CD4-positive, alpha-beta T cell (primary cell): ENCODE results near the gene TMEM204. TPM values are rescaled to one million over a fixed set of nuclear protein-coding genes. Genes with fewer than 3 reads are reported as not detected.

Source experiments
- ATAC-seq: fragments of 200-7000 bp; cut with Tn5 transposase; one replicate; pipeline ENCODE4 v1.10.0; 2022; ENCODE audit warnings: mild to moderate bottlenecking; ENCODE audit not compliant: poor library complexity
- CTCF ChIA-PET: fragments of 350-600 bp; sonication (Branson Sonifier 250); formaldehyde crosslinking; loops from one replicate; lab custom pipeline; 2021; ENCODE audit warnings: antibody characterized with exemption, inconsistent platforms; lab: Charles Lee
- POLR2A ChIA-PET: fragments of 350-600 bp; sonication (Branson Sonifier 250); formaldehyde crosslinking; loops from one replicate; lab custom pipeline; 2021; ENCODE audit warnings: antibody characterized with exemption, inconsistent platforms; lab: Charles Lee
- DNase-seq, 14 experiments: peaks; one replicate each; pipeline ENCODE4 v3.0.0-alpha.2; 2013 to 2020; ENCODE audit warnings: mixed read lengths in 2 of 14
- H3K27ac ChIP-seq, 2 donors: one replicate each; pipeline versions ENCODE4 v1.5.1 to v1.7.0; 2013; ENCODE audit warnings: low read length in 2 of 2, low read depth in 1 of 2, mild to moderate bottlenecking in 1 of 2
- H3K27me3 ChIP-seq, 2 experiments: 1 replicate in 1 of 2; 2 replicates in 1 of 2; pipeline versions ENCODE4 v1.6.1 to v1.7.0; 2013; ENCODE audit warnings: low read length in 2 of 2, control low read depth in 1 of 2, mild to moderate bottlenecking in 1 of 2, moderate library complexity in 1 of 2; ENCODE audit not compliant: insufficient read depth in 2 of 2, control insufficient read depth in 1 of 2
- H3K36me3 ChIP-seq: one replicate; pipeline ENCODE4 v1.6.1; 2013; ENCODE audit warnings: low read length, control low read depth; ENCODE audit not compliant: insufficient read depth
- H3K4me1 ChIP-seq: one replicate; pipeline ENCODE4 v1.6.1; 2013; ENCODE audit warnings: low read length, control low read depth; ENCODE audit not compliant: insufficient read depth
- H3K4me3 ChIP-seq: one replicate; pipeline ENCODE4 v1.5.1; 2013; ENCODE audit warnings: mild to moderate bottlenecking, low read length, moderate library complexity
- H3K9me3 ChIP-seq, 2 experiments: 1 replicate in 1 of 2; 2 replicates in 1 of 2; pipeline versions ENCODE4 v1.6.1 to v1.7.0; 2013; ENCODE audit warnings: low read length in 2 of 2, mild to moderate bottlenecking in 2 of 2, control low read depth in 1 of 2, moderate library complexity in 1 of 2; ENCODE audit not compliant: control insufficient read depth in 1 of 2, insufficient read depth in 1 of 2
- H3K27ac Mint-ChIP-seq: one replicate; pipeline ENCODE4 v1.8.0; 2020; ENCODE audit warnings: mixed read lengths
- H3K27me3 Mint-ChIP-seq: one replicate; pipeline ENCODE4 v1.8.0; 2021; ENCODE audit warnings: mixed read lengths
- H3K36me3 Mint-ChIP-seq: one replicate; pipeline ENCODE4 v1.8.0; 2021; ENCODE audit warnings: low read depth, mixed read lengths
- H3K4me1 Mint-ChIP-seq: one replicate; pipeline ENCODE4 v1.8.0; 2021; ENCODE audit warnings: low read depth, mixed read lengths
- H3K4me3 Mint-ChIP-seq: one replicate; pipeline ENCODE4 v1.8.0; 2020; ENCODE audit warnings: mild to moderate bottlenecking, mixed read lengths
- H3K9me3 Mint-ChIP-seq: one replicate; pipeline ENCODE4 v1.8.0; 2020; ENCODE audit warnings: mixed read lengths
- intact Hi-C, 2 experiments: fragments of 100-400 bp; cut with DNase I in 1 of 2; cut with micrococcal nuclease in 1 of 2; formaldehyde crosslinking; loops; one replicate each; pipeline versions ENCODE4 v1.15.1 to v1.9.0; 2023 to 2025; cut with DNase I, micrococcal nuclease
- total RNA-seq, 174 experiments: library from RNA in 2 of 174; stranded (reverse) in 2 of 174; gene quantifications; one replicate each; pipeline ENCODE4 v1.2.3 and lab custom pipeline; 2021 to 2026
- TF ChIP-seq, protein P1 (sequence below): fragments of 200-600 bp; IDR thresholded peaks from one replicate; pipeline ENCODE4 v1.8.0; 2022; ENCODE audit warnings: antibody characterized with exemption, mild to moderate bottlenecking

TMEM204 gene
- total RNA-seq, 2 experiments from 2014 or later: 20.5 to 22.1 TPM

DNA sequence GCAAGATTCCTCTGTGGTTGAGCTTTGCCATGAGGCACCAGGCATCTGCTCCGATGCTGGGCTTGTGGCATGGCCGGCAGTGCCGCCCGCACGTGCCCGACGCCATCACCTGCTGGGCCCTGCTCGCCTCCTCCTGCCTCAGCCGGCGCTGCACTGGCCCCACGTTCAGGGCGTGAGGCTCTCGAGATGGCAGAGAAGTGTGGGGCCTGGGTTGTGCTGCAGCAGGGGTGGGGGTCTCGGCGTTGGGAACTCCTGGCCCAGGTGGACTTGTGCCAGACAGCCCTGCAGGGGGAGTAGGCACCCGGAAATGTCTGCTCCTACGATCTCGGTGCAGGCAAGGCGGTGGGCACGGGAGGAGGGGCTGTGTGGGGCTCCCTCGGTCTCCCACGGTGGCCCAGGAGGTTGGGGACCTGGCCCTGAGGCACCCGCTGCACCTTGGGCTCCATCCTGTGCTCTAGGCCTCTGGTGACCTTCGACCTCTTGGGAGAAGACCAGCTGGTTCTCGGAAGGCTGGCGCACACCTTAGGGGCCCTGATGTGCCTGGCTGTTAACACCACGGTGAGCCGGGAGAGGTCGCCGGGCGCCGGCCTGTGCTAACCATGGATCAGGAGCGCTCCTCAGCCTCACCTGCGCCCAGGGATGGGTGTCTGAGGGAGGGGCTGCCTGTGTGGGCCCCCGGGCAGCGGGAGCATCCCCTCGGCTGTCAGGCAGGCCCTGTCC is 26.8 kb upstream of the TMEM204 start:
- ATAC-seq (no peak), DNase-seq (no peak)
- POLR2A ChIA-PET: no interaction called here
- Mint-ChIP-seq H3K27ac (no peak overlapping the region), H3K4me3 (no peak overlapping the region), H3K4me1 (no peaks in the 10 kb centered on the region), H3K36me3 (peaks cover 16% of the 10 kb centered on the region), H3K9me3 (no peaks in the 10 kb centered on the region), H3K27me3 (no peaks in the 10 kb centered on the region)
- CTCF ChIA-PET: no interaction called here
- Histone ChIP-seq H3K36me3 (peaks cover 36% of the 10 kb centered on the region), H3K4me1 (no peaks in the 10 kb centered on the region), H3K4me3 (no peak overlapping the region), H3K27ac (no peak overlapping the region), H3K9me3 (no peaks in the 10 kb centered on the region), H3K27me3 (no peaks in the 10 kb centered on the region)
- intact Hi-C loops: no loop called here
- TF ChIP-seq, protein P1, sequence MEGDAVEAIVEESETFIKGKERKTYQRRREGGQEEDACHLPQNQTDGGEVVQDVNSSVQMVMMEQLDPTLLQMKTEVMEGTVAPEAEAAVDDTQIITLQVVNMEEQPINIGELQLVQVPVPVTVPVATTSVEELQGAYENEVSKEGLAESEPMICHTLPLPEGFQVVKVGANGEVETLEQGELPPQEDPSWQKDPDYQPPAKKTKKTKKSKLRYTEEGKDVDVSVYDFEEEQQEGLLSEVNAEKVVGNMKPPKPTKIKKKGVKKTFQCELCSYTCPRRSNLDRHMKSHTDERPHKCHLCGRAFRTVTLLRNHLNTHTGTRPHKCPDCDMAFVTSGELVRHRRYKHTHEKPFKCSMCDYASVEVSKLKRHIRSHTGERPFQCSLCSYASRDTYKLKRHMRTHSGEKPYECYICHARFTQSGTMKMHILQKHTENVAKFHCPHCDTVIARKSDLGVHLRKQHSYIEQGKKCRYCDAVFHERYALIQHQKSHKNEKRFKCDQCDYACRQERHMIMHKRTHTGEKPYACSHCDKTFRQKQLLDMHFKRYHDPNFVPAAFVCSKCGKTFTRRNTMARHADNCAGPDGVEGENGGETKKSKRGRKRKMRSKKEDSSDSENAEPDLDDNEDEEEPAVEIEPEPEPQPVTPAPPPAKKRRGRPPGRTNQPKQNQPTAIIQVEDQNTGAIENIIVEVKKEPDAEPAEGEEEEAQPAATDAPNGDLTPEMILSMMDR: no peak

DNA sequence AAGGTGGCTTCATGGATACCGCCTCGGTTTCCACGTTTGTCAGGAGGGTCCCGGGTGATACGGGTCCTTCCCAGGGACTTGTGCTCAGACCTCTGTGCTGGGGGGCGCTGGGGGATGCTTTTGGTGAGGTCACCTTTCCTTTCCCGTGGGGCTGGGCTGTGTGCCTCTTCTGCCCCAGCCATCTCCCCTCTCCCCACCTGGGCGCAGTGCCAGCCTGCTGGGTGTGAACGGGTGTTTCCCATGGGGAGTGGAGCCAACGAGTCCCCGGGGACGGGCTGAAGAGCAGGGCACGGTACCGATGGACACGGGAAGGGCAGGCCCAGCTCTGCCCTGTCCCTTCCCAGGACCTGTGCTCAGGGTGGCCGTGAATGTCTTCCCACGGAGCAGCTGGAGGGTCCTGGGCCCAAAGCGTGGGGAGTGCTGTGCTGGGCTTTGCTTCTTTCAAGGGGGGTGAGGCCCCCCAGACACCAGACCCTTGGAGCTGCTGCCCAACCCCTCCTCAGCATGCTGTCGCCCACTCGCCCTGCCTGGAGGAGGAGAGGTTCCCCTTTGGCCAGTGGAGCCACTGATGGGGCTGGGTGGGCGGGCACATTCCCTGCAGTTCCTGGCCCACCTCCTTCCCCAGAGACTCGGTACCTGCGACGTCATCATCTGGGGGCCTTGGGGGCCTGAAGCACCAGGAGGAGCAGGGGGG is 24.8 kb upstream of the TMEM204 start:
- H3K9me3 Mint-ChIP-seq: no peaks in the 10 kb centered on the region
- H3K4me3 Mint-ChIP-seq: no peak overlapping the region
- ChIA-PET CTCF (no interaction called here), POLR2A (no interaction called here)
- DNase-seq (no peak), ATAC-seq (no peak)
- no peak overlapping the region for H3K27ac Mint-ChIP-seq
- TF ChIP-seq, protein P1: no peak
- no peak overlapping the region for H3K4me3 ChIP-seq
- peaks cover 0 to 4% of the 10 kb centered on the region in 2 experiments for H3K9me3 ChIP-seq
- peaks cover 14% of the 10 kb centered on the region for H3K36me3 Mint-ChIP-seq
- no peaks in the 10 kb centered on the region for H3K27me3 ChIP-seq
- peaks cover 17% of the 10 kb centered on the region for H3K36me3 ChIP-seq
- no peaks in the 10 kb centered on the region for H3K4me1 Mint-ChIP-seq
- H3K27me3 Mint-ChIP-seq: no peaks in the 10 kb centered on the region
- H3K27ac ChIP-seq: no peak overlapping the region
- intact Hi-C loops: no loop called here
- no peaks in the 10 kb centered on the region for H3K4me1 ChIP-seq

DNA sequence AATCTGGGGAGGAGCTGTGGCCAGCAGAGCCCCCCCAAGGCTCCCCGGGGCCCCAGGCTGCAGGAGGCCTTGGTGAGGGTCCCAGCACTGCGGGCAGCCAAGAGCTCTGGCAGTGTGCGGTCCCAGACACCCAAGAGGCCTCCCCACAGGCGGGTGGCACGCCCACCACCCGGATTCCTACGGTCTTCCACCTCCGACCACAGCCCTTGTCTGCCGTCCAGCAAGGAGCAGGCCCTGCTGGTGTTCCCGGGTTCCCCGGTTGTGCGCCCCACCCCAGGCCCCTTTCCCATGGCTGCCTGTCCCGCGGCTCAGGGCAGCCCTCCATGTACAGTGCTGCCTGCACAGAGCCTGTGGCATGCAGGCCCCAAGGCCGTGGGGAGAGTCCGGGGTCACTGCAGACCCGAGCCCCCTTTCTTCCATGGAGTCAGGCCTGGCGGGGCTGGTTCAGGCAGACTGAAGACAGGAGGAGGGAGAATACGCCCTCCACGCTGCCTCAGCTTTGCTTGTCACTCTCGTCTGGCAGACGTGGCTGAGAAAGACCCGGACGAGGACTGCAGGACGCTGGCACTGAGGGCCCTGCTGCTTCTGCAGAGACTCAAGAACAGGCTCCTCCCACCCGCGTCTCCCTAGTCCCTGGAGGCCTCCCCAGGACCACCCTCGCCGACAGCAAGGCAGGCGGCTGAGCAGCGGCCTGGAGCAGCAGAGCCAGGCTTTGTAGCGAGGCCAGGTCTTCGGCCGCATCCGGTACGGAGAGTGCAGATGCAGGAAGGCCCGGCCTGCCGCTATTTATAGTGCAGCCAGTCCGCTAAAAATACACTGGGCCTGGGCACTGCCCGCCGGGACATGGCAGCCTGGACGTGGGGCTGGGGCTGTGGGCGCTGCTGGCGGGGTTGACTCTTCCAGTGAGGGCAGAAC is 23.9 kb upstream of the TMEM204 start:
- Histone ChIP-seq H3K27ac (no peak overlapping the region), H3K36me3 (peaks cover 14% of the 10 kb centered on the region), H3K4me3 (no peak overlapping the region), H3K9me3 (peaks cover 0 to 11% of the 10 kb centered on the region in 2 experiments), H3K27me3 (no peaks in the 10 kb centered on the region), H3K4me1 (no peaks in the 10 kb centered on the region)
- ATAC-seq: no peak
- ChIA-PET CTCF (no interaction called here), POLR2A (no interaction called here)
- peaks cover 13% of the 10 kb centered on the region for H3K36me3 Mint-ChIP-seq
- H3K27ac Mint-ChIP-seq: no peak overlapping the region
- no peak for DNase-seq
- H3K27me3 Mint-ChIP-seq: no peaks in the 10 kb centered on the region
- H3K4me1 Mint-ChIP-seq: no peaks in the 10 kb centered on the region
- peaks cover 1% of the 10 kb centered on the region for H3K9me3 Mint-ChIP-seq
- intact Hi-C loops: no loop called here
- TF ChIP-seq, protein P1: no peak
- no peak overlapping the region for H3K4me3 Mint-ChIP-seq
